Measurements from ENCODE around the gene NKPD1.
A peak's percentile ranks its signal among the peaks of the same experiment; 100 is the strongest.

Gene NKPD1

GRCh38 chr19:45161738-45162607, 1.2 kb upstream of the NKPD1 start:
- Histone ChIP-seq H3K27me3 (ENCODE audit: insufficient read depth, low read length) (peaks cover 33% of the 10 kb centered on the region), H3K4me1 (ENCODE audit: insufficient read depth, low read length) (peaks cover 3% of the 10 kb centered on the region; the same call in 1 of the 2 replicates)

DNA sequence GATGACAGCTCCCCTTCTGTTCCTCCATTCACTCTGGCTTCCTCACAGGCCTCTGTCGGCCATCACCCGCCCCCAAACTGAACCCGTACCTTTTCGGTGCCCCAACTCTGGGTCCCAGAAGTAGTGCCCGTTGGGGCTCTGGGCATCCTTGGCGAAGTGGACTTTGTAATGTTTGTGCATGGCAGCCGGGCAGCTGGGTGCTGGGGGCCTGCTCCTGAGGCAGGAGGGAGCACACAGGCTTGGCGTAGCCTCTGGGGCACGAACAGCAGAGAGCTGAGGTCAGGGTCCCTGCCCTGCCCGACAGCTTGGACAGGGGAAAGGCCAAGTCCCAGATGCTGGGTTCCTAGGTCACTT, 834 bp downstream of the NKPD1 start:
- Histone ChIP-seq H3K9ac (ENCODE audit: low read depth, low read length) (no peak overlapping the region), H3K4me3 (ENCODE audit: low read length) (no peak overlapping the region), H3K27ac (ENCODE audit: low read length) (no peak overlapping the region), H3K27me3 (ENCODE audit: insufficient read depth, low read length) (peaks cover 53% of the 10 kb centered on the region), H3K9me3 (ENCODE audit: insufficient read depth, low read depth, low read length) (no peaks in the 10 kb centered on the region), H3K4me1 (ENCODE audit: insufficient read depth, low read length) (no peaks in the 10 kb centered on the region), H3K36me3 (ENCODE audit: insufficient read depth, low read depth, low read length) (no peaks in the 10 kb centered on the region)

More at GRCh38 chr19:45161738-45162607, 1.2 kb upstream of the NKPD1 start:
- H3K9ac ChIP-seq (ENCODE audit: low read depth, low read length) = no peak overlapping the region
- H3K27ac ChIP-seq (ENCODE audit: low read length) = no peak overlapping the region
- no peaks in the 10 kb centered on the region for H3K9me3 ChIP-seq (ENCODE audit: insufficient read depth, low read depth, low read length)
- H3K4me3 ChIP-seq (ENCODE audit: low read length) = no peak overlapping the region
- no peaks in the 10 kb centered on the region for H3K36me3 ChIP-seq (ENCODE audit: insufficient read depth, low read depth, low read length)

- Histone ChIP-seq H3K9ac (ENCODE audit: low read depth, low read length) (no peak overlapping the region), H3K36me3 (ENCODE audit: insufficient read depth, low read depth, low read length) (no peaks in the 10 kb centered on the region)
These were observed 1.4 kb downstream of the NKPD1 start for GRCh38 chr19:45159210-45159970.

DNA sequence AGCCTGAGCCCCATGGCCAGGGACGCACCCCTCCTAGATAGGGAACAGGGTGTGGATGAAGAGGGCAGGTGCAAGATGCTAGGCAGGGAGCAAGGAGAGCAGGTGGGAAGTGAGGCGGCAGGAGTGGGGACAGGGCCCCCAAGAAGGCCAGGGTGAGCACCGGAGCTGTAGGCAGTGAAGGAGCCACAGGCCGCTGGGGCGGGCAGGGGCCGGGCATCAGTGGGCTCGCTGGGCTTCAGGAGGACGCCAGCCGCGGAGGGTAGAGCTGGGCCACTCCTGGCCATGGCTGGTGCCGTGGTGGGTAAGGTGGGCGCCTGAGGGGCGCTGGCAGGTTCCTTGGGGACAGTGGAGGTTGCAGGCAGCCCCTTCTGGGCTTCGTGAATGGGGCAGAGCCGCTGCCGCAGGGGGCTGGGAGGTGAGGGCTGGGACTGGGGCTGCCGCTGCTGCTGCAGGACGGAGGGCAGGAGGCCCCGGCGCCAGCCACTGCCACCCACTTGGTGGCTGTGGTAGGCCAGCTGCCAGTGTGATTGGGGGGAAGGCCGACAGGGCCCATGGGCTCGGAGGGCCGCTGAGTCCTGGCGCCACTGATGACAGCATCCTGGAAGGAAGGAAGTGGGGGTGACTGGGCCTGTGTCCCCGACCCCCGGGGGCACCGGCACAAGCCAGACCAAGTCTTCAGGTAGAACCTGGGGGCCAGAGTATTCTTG, 2.1 kb downstream of the NKPD1 start:
- Histone ChIP-seq H3K4me1 (ENCODE audit: insufficient read depth, low read length) (no peaks in the 10 kb centered on the region), H3K36me3 (ENCODE audit: insufficient read depth, low read depth, low read length) (no peaks in the 10 kb centered on the region), H3K27ac (ENCODE audit: low read length) (no peak overlapping the region), H3K9ac (ENCODE audit: low read depth, low read length) (no peak overlapping the region), H3K27me3 (ENCODE audit: insufficient read depth, low read length) (peaks cover 65% of the 10 kb centered on the region), H3K9me3 (ENCODE audit: insufficient read depth, low read depth, low read length) (no peaks in the 10 kb centered on the region), H3K4me3 (ENCODE audit: low read length) (no peak overlapping the region)

More at GRCh38 chr19:45159210-45159970, 1.4 kb downstream of the NKPD1 start:
- Histone ChIP-seq H3K27ac (ENCODE audit: low read length) (no peak overlapping the region), H3K4me1 (ENCODE audit: insufficient read depth, low read length) (no peaks in the 10 kb centered on the region), H3K27me3 (ENCODE audit: insufficient read depth, low read length) (peaks cover 58% of the 10 kb centered on the region), H3K4me3 (ENCODE audit: low read length) (no peak overlapping the region), H3K9me3 (ENCODE audit: insufficient read depth, low read depth, low read length) (no peaks in the 10 kb centered on the region)

GRCh38 chr19:45156751-45157150, 4.0 kb downstream of the NKPD1 start:
- Histone ChIP-seq H3K4me3 (ENCODE audit: low read length) (no peak overlapping the region), H3K9me3 (ENCODE audit: insufficient read depth, low read depth, low read length) (no peaks in the 10 kb centered on the region), H3K27me3 (ENCODE audit: insufficient read depth, low read length) (peaks cover 83% of the 10 kb centered on the region), H3K9ac (ENCODE audit: low read depth, low read length) (no peak overlapping the region), H3K4me1 (ENCODE audit: insufficient read depth, low read length) (no peaks in the 10 kb centered on the region), H3K27ac (ENCODE audit: low read length) (no peak overlapping the region), H3K36me3 (ENCODE audit: insufficient read depth, low read depth, low read length) (no peaks in the 10 kb centered on the region)

DNA sequence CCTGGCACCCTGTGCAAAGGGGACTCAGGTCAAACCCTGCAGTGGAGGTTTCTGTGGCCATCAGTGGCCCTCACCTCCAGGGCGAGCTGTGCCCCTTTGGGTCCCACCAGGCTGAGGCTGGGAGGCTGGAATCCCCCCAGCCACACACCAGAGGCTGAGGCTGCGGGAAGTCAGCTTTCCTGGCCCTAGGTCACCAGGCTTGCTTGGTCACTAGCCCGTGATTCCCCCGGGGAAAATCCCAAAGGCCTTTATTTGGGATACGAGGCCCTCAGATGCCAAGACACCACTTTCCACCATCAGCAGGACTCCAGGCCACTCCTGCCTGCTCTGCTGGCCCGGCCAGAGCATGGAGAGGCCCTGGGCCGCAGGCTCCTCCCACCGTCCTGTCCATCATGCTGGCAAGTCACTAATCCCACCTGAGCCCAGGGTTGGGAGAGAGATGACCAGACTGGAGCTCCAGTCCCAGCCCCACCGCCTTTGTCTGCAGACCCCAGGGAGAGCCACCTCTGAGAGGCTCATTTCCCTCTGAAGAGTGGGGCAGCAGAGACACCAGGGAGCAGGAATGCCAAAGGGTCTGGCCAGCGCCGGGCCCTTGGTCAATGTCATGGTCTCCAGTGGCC, 4.7 kb downstream of the NKPD1 start:
- Histone ChIP-seq H3K9me3 (ENCODE audit: insufficient read depth, low read depth, low read length) (no peaks in the 10 kb centered on the region), H3K36me3 (ENCODE audit: insufficient read depth, low read depth, low read length) (no peaks in the 10 kb centered on the region), H3K27ac (ENCODE audit: low read length) (no peak overlapping the region), H3K27me3 (ENCODE audit: insufficient read depth, low read length) (peaks cover 83% of the 10 kb centered on the region), H3K4me3 (ENCODE audit: low read length) (no peak overlapping the region), H3K9ac (ENCODE audit: low read depth, low read length) (no peak overlapping the region), H3K4me1 (ENCODE audit: insufficient read depth, low read length) (no peaks in the 10 kb centered on the region)

DNA sequence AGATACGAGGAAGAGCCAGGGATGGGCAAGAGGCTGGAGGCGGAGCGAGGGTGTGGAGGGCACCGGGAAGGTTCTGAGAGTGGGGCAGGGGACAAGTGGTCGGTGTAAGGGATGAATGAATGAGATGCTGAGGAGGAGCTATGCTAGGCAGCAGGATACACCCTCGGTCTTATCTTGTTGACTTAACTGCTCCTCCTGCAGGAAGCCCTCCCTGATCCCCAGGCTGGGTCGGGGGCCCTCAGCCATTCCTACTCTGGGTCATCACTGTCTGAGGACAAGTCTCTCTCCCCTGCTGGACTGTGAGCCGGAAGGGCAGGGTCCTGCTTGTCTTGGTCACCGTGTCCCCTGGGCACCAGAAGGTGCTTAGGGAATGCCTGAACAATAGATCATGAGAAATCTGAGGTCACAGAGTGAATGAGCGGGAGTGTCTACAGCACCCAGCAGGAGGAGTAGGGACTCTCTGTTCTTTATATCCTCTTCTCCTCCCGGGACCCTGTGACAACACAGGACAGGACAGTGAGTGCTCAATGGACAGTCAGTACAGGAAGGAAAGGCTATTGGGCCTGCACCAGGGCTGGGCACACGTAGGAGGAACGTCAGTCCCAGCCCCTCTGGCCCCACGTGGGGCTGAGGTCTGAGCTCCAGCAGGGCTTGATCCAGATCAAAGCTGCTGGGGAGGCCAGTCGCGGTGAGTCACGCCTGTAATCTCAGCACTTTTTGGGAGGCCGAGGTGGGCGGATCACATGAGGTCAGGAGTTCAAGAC, 6.5 kb downstream of the NKPD1 start:
- H3K4me3 ChIP-seq (ENCODE audit: low read length) = peak overlapping the region; percentile 51
- no peaks in the 10 kb centered on the region for H3K9me3 ChIP-seq (ENCODE audit: insufficient read depth, low read depth, low read length)
- no peaks in the 10 kb centered on the region for H3K4me1 ChIP-seq (ENCODE audit: insufficient read depth, low read length)
- H3K9ac ChIP-seq (ENCODE audit: low read depth, low read length) = no peak overlapping the region
- no peak overlapping the region for H3K27ac ChIP-seq (ENCODE audit: low read length)
- H3K36me3 ChIP-seq (ENCODE audit: insufficient read depth, low read depth, low read length) = no peaks in the 10 kb centered on the region
- H3K27me3 ChIP-seq (ENCODE audit: insufficient read depth, low read length) = peaks cover 71% of the 10 kb centered on the region

DNA sequence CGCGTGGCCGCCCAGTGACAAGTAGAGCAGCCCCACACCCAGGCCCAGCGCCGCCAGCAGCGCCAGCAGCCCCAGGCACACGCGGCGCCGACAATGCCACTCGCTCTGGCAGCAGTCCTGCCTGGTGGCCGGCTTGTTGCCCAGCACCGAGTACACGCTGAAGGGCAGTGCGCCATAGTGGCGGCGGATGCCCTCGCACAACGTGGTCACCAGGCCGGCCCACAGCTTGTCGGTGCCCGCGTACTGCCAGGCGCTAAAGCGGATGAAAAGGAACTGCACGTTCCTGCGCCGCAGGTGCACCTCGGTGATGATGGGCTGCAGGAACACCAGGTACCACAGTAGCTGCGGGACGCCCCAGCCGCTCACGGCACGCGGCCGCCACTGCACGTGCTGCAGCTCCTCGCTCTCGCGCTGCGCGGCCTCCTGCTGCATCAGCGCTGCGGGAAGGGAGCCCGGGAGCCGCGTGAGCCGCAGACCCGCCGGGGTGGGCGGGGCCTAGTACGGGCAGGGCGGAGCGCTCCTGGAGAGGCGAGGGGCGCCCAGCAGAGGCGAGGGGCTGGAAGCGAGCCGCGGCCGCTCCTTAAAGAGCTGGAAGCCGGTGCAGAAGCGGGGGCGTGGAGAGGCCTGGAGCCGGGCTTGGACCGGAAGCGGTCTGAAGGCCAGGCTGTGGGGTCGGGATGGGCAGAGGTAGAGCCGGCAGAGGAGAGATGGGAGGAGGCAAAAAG, 7.3 kb downstream of the NKPD1 start:
- peak overlapping the region; percentile 51 for H3K4me3 ChIP-seq (ENCODE audit: low read length)
- H3K27me3 ChIP-seq (ENCODE audit: insufficient read depth, low read length) = peaks cover 71% of the 10 kb centered on the region
- no peaks in the 10 kb centered on the region for H3K9me3 ChIP-seq (ENCODE audit: insufficient read depth, low read depth, low read length)
- no peak overlapping the region for H3K9ac ChIP-seq (ENCODE audit: low read depth, low read length)
- no peak overlapping the region for H3K27ac ChIP-seq (ENCODE audit: low read length)
- H3K4me1 ChIP-seq (ENCODE audit: insufficient read depth, low read length) = no peaks in the 10 kb centered on the region
- H3K36me3 ChIP-seq (ENCODE audit: insufficient read depth, low read depth, low read length) = no peaks in the 10 kb centered on the region

- peaks cover 67% of the 10 kb centered on the region for H3K27me3 ChIP-seq (ENCODE audit: insufficient read depth, low read length)
- H3K4me3 ChIP-seq (ENCODE audit: low read length) = peak overlapping the region; percentile 40; the same call in 1 of the 2 replicates
- no peaks in the 10 kb centered on the region for H3K4me1 ChIP-seq (ENCODE audit: insufficient read depth, low read length)
- no peak overlapping the region for H3K9ac ChIP-seq (ENCODE audit: low read depth, low read length)
- no peaks in the 10 kb centered on the region for H3K36me3 ChIP-seq (ENCODE audit: insufficient read depth, low read depth, low read length)
- H3K27ac ChIP-seq (ENCODE audit: low read length) = no peak overlapping the region
- no peaks in the 10 kb centered on the region for H3K9me3 ChIP-seq (ENCODE audit: insufficient read depth, low read depth, low read length)
These were observed 8.1 kb downstream of the NKPD1 start for GRCh38 chr19:45152504-45153338.

Data from iPS-20b (cell line).